Uterus (tissue), 4 donors: ENCODE data around the gene RFPL3. TPM values are rescaled to one million over a fixed set of nuclear protein-coding genes. Genes with fewer than 3 reads are reported as not detected.

Source experiments
- DNase-seq, 2 donors: peaks; one replicate each; pipeline ENCODE4 v3.0.0-alpha.2; 2019 to 2020
- H3K27ac ChIP-seq, 2 donors: fragments of 200-600 bp; sonication (generic); 1 replicate in 1 of 2; 2 replicates in 1 of 2; pipeline ENCODE4 v1.5.1; 2016 to 2018
- H3K27me3 ChIP-seq, 2 donors: fragments of 200-600 bp; sonication (generic); one replicate each; pipeline ENCODE4 v1.5.1; 2018 to 2019; ENCODE audit warnings: control low read depth in 1 of 2
- H3K36me3 ChIP-seq, 2 donors: fragments of 200-600 bp; sonication (generic); one replicate each; pipeline ENCODE4 v1.5.1; 2019; ENCODE audit warnings: control low read depth in 1 of 2
- H3K4me1 ChIP-seq, 2 donors: fragments of 200-600 bp; sonication (generic); one replicate each; pipeline ENCODE4 v1.5.1; 2018 to 2019; ENCODE audit warnings: control low read depth in 1 of 2
- H3K4me3 ChIP-seq, 2 donors: fragments of 200-600 bp; sonication (generic); 1 replicate in 1 of 2; 2 replicates in 1 of 2; pipeline ENCODE4 v1.5.1; 2018 to 2019; ENCODE audit warnings: mild to moderate bottlenecking in 1 of 2
- H3K9me3 ChIP-seq, 2 donors: fragments of 200-600 bp; sonication (generic); one replicate each; pipeline ENCODE4 v1.5.1; 2019; ENCODE audit warnings: control low read depth in 1 of 2
- CTCF ChIP-seq, 4 experiments: fragments of 200-600 bp in 2 of 4; fragments of 450-650 bp in 2 of 4; sonication (generic) in 2 of 4; IDR thresholded peaks; one replicate each; pipeline ENCODE4 v1.5.1; 2016 to 2019; ENCODE audit warnings: antibody characterized with exemption in 4 of 4, mild to moderate bottlenecking in 2 of 4, moderate library complexity in 1 of 4
- POLR2A ChIP-seq, 2 donors: fragments of 450-650 bp; IDR thresholded peaks; one replicate each; pipeline ENCODE4 v1.6.1; 2016; ENCODE audit warnings: antibody characterized with exemption in 2 of 2, mild to moderate bottlenecking in 1 of 2, moderate library complexity in 1 of 2
- intact Hi-C: fragments of 100-400 bp; cut with DNase I; formaldehyde crosslinking; loops from one replicate; pipeline ENCODE4 v1.15.1; 2023; ENCODE audit warnings: low total_unique reads
- total RNA-seq, 4 donors: library from RNA; depleted of rRNA in 3 of 4; stranded (reverse); fragments of >200 nt in 3 of 4; gene quantifications; one replicate each; pipeline versions ENCODE4 v1.1.0 to v1.2.4, GENCODE V29; 2014 to 2023
- donor health status: DM: yes; HTN: yes; CAD: no.

The RFPL3 gene
- total RNA-seq, 4 donors from 2014 or later: not detected

DNA sequence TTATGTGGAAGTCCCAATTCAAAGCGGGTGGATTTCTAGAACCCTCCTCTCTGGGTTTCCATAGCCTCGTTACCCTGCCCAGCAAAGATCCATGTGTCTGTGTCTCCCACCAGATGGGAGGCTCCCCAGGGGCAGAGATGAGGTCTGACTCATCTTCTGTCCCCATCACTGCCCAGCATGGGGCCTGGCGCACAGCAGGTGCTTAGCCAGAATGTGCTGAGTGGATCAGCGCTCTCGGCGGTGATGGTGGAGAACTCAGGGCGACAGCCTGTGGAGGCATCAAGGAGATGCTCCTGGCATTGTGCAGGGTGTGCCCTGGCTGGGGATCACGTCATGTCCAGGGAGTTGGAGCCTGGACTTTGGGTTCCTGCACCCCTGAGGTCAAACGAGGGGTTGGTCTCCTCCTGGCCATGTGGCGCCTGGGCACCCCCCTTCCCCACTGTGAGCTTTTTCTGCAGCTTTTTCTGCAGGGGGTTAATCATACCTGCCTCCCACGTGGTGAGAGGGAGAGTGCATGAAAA is 46.1 kb upstream of the RFPL3 start:
- TF ChIP-seq CTCF (IDR thresholded peaks at IDR 0.05) (no peak), POLR2A (IDR thresholded peaks at IDR 0.05) (no peak)
- no peaks in the 10 kb centered on the region for H3K4me1 ChIP-seq
- H3K27ac ChIP-seq: no peak overlapping the region
- H3K36me3 ChIP-seq: no peaks in the 10 kb centered on the region
- no peaks in the 10 kb centered on the region for H3K9me3 ChIP-seq
- intact Hi-C loops: no loop called here
- H3K4me3 ChIP-seq: no peak overlapping the region
- H3K27me3 ChIP-seq: no peaks in the 10 kb centered on the region
- no peak for DNase-seq

DNA sequence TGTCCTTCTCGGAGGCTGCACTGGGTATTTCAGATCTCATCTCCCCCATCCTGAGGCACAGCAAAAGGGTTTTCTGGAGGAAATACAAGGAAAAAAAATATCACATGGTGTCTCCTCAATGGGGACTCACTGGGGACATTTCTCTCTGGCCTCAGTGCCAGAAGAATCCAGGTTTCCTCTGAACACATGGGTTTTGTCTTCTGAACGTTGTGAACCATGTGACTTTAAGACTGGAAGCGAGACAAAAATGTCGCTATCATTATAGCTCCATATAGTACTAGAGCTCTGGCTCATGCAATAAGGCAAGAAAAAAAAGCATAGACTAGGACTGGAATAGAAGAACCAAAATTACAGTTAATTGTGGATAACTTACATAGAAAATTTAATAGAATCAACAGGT is 44.9 kb upstream of the RFPL3 start:
- Histone ChIP-seq H3K36me3 (no peaks in the 10 kb centered on the region), H3K9me3 (no peaks in the 10 kb centered on the region), H3K4me3 (no peak overlapping the region), H3K27ac (no peak overlapping the region), H3K4me1 (no peaks in the 10 kb centered on the region), H3K27me3 (no peaks in the 10 kb centered on the region)
- intact Hi-C loops: no loop called here
- no peak for TF ChIP-seq CTCF (IDR thresholded peaks at IDR 0.05)
- no peak for TF ChIP-seq POLR2A (IDR thresholded peaks at IDR 0.05)
- no peak for DNase-seq

- no peaks in the 10 kb centered on the region for H3K4me1 ChIP-seq
- no peak for TF ChIP-seq CTCF (IDR thresholded peaks at IDR 0.05)
- no peak for TF ChIP-seq POLR2A (IDR thresholded peaks at IDR 0.05)
- intact Hi-C loops: no loop called here
- no peaks in the 10 kb centered on the region for H3K27me3 ChIP-seq
- no peak overlapping the region for H3K4me3 ChIP-seq
- no peaks in the 10 kb centered on the region for H3K36me3 ChIP-seq
- H3K9me3 ChIP-seq: no peaks in the 10 kb centered on the region
- no peak overlapping the region for H3K27ac ChIP-seq
- DNase-seq: no peak
Observed at GRCh38 chr22:32313532-32313931, 44.1 kb upstream of the RFPL3 start.

GRCh38 chr22:32317524-32317923 is 40.1 kb upstream of the RFPL3 start:
- intact Hi-C loops: no loop called here
- DNase-seq: no peak
- Histone ChIP-seq H3K4me1 (no peaks in the 10 kb centered on the region), H3K27me3 (no peaks in the 10 kb centered on the region), H3K27ac (no peak overlapping the region), H3K9me3 (no peaks in the 10 kb centered on the region), H3K4me3 (no peak overlapping the region), H3K36me3 (no peaks in the 10 kb centered on the region)
- no peak for TF ChIP-seq CTCF (IDR thresholded peaks at IDR 0.05)
- TF ChIP-seq POLR2A (IDR thresholded peaks at IDR 0.05): no peak

GRCh38 chr22:32318361-32318760 is 39.3 kb upstream of the RFPL3 start:
- intact Hi-C loops: no loop called here
- Histone ChIP-seq H3K36me3 (no peaks in the 10 kb centered on the region), H3K27ac (no peak overlapping the region), H3K4me1 (no peaks in the 10 kb centered on the region), H3K9me3 (no peaks in the 10 kb centered on the region), H3K4me3 (no peak overlapping the region), H3K27me3 (no peaks in the 10 kb centered on the region)
- TF ChIP-seq CTCF (IDR thresholded peaks at IDR 0.05) (no peak), POLR2A (IDR thresholded peaks at IDR 0.05) (no peak)
- DNase-seq: no peak
